ENCODE results near the gene ACSL5. TPM values are rescaled to one million over a fixed set of nuclear protein-coding genes. Genes with fewer than 3 reads are reported as not detected.
"Not testable (repeated sequence)": the region's sequence is repeated elsewhere in the genome, so short reads cannot be mapped to it uniquely, and the experiment has no call there.

ACSL5 gene
- total RNA-seq, 2 experiments from 2014 or later: 25.3 to 25.4 TPM

DNA sequence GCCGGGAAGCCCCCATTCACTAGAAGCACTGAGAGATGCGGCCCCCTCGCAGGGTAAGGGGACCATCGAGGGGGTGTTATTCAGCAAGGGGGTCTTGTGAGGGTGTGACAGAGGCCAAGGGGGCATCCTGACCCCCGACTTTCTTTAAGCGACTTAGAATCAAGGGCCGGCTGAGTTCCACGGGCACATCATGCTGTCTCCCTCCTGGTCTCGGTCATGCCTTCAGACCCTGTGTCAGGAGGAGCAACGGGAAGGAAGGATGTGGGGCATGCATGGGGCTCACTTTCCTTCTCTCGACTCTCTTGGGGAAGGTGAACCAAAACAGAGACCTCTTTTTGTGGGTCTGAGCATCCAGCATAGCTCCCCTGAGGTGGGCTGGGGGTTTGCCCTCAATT lies 2.5 kb downstream of the ACSL5 start:
- DNase-seq (ENCODE audit: low spot score): peak; percentile 22

DNA sequence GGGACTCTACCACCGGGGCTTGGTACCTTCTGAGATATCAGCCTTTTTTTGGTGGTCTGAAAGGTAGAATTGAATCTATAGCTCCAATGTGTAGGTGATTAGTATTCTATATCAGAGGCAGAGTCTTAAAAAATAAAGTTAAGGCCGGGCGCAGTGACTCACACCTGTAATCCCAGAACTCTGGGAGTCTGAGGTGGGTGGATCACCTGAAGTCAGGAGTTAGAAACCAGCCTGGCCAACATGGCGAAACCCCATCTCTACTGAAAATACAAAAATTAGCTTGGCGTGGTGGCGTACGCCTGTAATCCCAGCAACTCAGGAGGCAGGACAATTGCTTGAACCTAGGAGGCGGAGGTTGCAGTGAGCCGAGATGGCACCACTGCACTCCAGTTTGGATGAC lies 3.2 kb downstream of the ACSL5 start:
- H3K79me2 ChIP-seq (ENCODE audit: insufficient read depth, low read depth, low read length): peaks cover 16% of the 10 kb centered on the region; the same call in 1 of the 2 replicates
- POLR2A ChIA-PET: interaction anchor here (0.6 to 4.1 kb wide), 2 partner anchors 12 to 93 kb away, joined by 3 to 22 read pairs; no protein-coding TSS in a partner anchor
- peak overlapping the region; percentile 84 for H3K4me2 ChIP-seq (ENCODE audit: low read length)
- BruUV-seq (replicated peaks); CTCF ChIA-PET (ENCODE audit: unreplicated experiment); DNase-seq (ENCODE audit: low spot score); H4K20me1 ChIP-seq (ENCODE audit: insufficient read depth, low read length); H3K9me2 ChIP-seq (ENCODE audit: insufficient read depth, low read length); H2AFZ ChIP-seq (ENCODE audit: low read length); H3K9me3 ChIP-seq (ENCODE audit: low read length); H3K27ac ChIP-seq (ENCODE audit: low read depth, low read length, poor library complexity, severe bottlenecking): not testable (repeated sequence)
- H3K36me3 ChIP-seq (ENCODE audit: insufficient read depth, low read length): peaks cover 22% of the 10 kb centered on the region
- intact Hi-C loops (cut with micrococcal nuclease; ENCODE audit: unreplicated experiment): loop anchor here (2.0 to 5.0 kb wide), 2 partner anchors 70 to 195 kb away; partner anchors contain the start of genes GPAM, VTI1A and ZDHHC6
- H3K4me3 ChIP-seq (ENCODE audit: low read depth, low read length, poor library complexity, severe bottlenecking): peak overlapping the region; percentile 80
- peaks cover 28% of the 10 kb centered on the region for H3K4me1 ChIP-seq (ENCODE audit: insufficient read depth, low read length, poor library complexity, severe bottlenecking)

More for the DNA sequence above, 2.5 kb downstream of the ACSL5 start:
- Histone ChIP-seq H3K9me3 (ENCODE audit: low read length) (no peaks in the 10 kb centered on the region), H3K27ac (ENCODE audit: low read depth, low read length, poor library complexity, severe bottlenecking) (peak overlapping the region; percentile 51), H3K4me1 (ENCODE audit: insufficient read depth, low read length, poor library complexity, severe bottlenecking) (peaks cover 28% of the 10 kb centered on the region), H3K4me3 (ENCODE audit: low read depth, low read length, poor library complexity, severe bottlenecking) (peak overlapping the region; percentile 80), H3K9me2 (ENCODE audit: insufficient read depth, low read length) (no peaks in the 10 kb centered on the region), H3K79me2 (ENCODE audit: insufficient read depth, low read depth, low read length) (peaks cover 16% of the 10 kb centered on the region; the same call in 1 of the 2 replicates), H3K36me3 (ENCODE audit: insufficient read depth, low read length) (peaks cover 17% of the 10 kb centered on the region), H4K20me1 (ENCODE audit: insufficient read depth, low read length) (no peaks in the 10 kb centered on the region), H3K4me2 (ENCODE audit: low read length) (peak overlapping the region; percentile 84), H2AFZ (ENCODE audit: low read length) (peak overlapping the region; percentile 91)
- POLR2A ChIA-PET: interaction anchor here (1.4 to 4.1 kb wide), 5 partner anchors 8 to 28 kb away, joined by 4 to 22 read pairs (median 11); no protein-coding TSS in a partner anchor
- no peak for TF ChIP-seq EZH2phosphoT487 (IDR thresholded peaks at IDR 0.05; ENCODE audit: borderline replicate concordance, low read depth, low read length)
- TF ChIP-seq, protein P1, sequence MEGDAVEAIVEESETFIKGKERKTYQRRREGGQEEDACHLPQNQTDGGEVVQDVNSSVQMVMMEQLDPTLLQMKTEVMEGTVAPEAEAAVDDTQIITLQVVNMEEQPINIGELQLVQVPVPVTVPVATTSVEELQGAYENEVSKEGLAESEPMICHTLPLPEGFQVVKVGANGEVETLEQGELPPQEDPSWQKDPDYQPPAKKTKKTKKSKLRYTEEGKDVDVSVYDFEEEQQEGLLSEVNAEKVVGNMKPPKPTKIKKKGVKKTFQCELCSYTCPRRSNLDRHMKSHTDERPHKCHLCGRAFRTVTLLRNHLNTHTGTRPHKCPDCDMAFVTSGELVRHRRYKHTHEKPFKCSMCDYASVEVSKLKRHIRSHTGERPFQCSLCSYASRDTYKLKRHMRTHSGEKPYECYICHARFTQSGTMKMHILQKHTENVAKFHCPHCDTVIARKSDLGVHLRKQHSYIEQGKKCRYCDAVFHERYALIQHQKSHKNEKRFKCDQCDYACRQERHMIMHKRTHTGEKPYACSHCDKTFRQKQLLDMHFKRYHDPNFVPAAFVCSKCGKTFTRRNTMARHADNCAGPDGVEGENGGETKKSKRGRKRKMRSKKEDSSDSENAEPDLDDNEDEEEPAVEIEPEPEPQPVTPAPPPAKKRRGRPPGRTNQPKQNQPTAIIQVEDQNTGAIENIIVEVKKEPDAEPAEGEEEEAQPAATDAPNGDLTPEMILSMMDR (conservative IDR thresholded peaks at IDR 0.05; ENCODE audit: low read length): no peak
- no TSS peak for BruUV-seq (replicated peaks)
- CTCF ChIA-PET (ENCODE audit: unreplicated experiment): interaction anchor here (1.1 kb wide), 1 partner anchor 9 kb away, joined by 4 read pairs; no protein-coding TSS in a partner anchor
- intact Hi-C loops (cut with micrococcal nuclease; ENCODE audit: unreplicated experiment): loop anchor here (2.0 to 5.0 kb wide), 2 partner anchors 70 to 194 kb away; partner anchors contain the start of genes GPAM, VTI1A and ZDHHC6

DNA sequence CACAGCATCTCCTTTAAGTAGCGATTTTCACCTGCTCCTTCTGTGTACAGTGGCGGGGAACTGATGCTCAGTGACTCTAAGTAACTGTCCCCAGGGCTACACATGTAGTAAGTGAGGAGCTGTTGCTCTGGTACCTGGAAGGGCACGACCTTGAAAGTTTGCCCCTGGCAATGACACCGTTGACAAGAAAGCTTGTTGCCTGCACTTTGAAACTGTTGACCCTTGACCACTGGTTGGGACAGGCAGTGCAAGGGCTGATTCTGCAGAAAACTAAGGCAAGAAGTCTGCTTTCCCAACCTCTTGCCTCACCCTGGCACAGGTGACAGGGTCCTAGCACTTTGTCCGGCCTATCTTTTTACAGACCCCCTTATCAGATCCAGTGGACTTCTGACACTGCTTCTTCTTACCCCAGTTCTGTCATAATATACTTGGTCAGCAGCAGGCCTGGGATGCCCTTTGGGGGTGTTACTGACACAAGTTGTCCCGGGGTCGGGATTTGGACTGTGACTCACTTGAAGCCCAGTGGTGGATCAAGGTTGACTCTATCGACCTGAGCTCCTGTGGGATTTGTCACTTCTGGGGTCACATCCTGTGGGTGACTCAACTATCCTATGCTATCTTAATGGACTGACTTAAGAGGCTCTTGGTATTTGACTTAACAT lies 5.8 kb downstream of the ACSL5 start:
- Histone ChIP-seq H3K79me2 (ENCODE audit: insufficient read depth, low read depth, low read length) (peaks cover 16% of the 10 kb centered on the region; the same call in 1 of the 2 replicates), H3K4me3 (ENCODE audit: low read depth, low read length, poor library complexity, severe bottlenecking) (no peak overlapping the region), H4K20me1 (ENCODE audit: insufficient read depth, low read length) (no peaks in the 10 kb centered on the region), H3K27ac (ENCODE audit: low read depth, low read length, poor library complexity, severe bottlenecking) (no peak overlapping the region), H3K4me2 (ENCODE audit: low read length) (no peak overlapping the region), H3K9me2 (ENCODE audit: insufficient read depth, low read length) (no peaks in the 10 kb centered on the region), H3K36me3 (ENCODE audit: insufficient read depth, low read length) (peaks cover 26% of the 10 kb centered on the region), H2AFZ (ENCODE audit: low read length) (no peak overlapping the region), H3K9me3 (ENCODE audit: low read length) (no peaks in the 10 kb centered on the region), H3K4me1 (ENCODE audit: insufficient read depth, low read length, poor library complexity, severe bottlenecking) (peaks cover 25% of the 10 kb centered on the region)
- intact Hi-C loops (cut with micrococcal nuclease; ENCODE audit: unreplicated experiment): loop anchor here (5.0 kb wide), 1 partner anchor 197 kb away; the partner anchor contains the start of gene GPAM
- ChIA-PET CTCF (ENCODE audit: unreplicated experiment) (no interaction called here), POLR2A (interaction anchor here (0.7 kb wide), 1 partner anchor 36 kb away, joined by 3 read pairs; no protein-coding TSS in a partner anchor)
- no peak for DNase-seq (ENCODE audit: low spot score)
- TF ChIP-seq EZH2phosphoT487 (IDR thresholded peaks at IDR 0.05; ENCODE audit: borderline replicate concordance, low read depth, low read length): no peak
- TF ChIP-seq, protein P1 (conservative IDR thresholded peaks at IDR 0.05; ENCODE audit: low read length): no peak
- BruUV-seq (replicated peaks): no TSS peak

All from OCI-LY7 (cell line).